ENCODE measurements around the gene SV2A. TPM values are rescaled to one million over a fixed set of nuclear protein-coding genes. Genes with fewer than 3 reads are reported as not detected.
A peak's percentile ranks its signal among the peaks of the same experiment; 100 is the strongest.

The SV2A gene, protein sequence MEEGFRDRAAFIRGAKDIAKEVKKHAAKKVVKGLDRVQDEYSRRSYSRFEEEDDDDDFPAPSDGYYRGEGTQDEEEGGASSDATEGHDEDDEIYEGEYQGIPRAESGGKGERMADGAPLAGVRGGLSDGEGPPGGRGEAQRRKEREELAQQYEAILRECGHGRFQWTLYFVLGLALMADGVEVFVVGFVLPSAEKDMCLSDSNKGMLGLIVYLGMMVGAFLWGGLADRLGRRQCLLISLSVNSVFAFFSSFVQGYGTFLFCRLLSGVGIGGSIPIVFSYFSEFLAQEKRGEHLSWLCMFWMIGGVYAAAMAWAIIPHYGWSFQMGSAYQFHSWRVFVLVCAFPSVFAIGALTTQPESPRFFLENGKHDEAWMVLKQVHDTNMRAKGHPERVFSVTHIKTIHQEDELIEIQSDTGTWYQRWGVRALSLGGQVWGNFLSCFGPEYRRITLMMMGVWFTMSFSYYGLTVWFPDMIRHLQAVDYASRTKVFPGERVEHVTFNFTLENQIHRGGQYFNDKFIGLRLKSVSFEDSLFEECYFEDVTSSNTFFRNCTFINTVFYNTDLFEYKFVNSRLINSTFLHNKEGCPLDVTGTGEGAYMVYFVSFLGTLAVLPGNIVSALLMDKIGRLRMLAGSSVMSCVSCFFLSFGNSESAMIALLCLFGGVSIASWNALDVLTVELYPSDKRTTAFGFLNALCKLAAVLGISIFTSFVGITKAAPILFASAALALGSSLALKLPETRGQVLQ
- total RNA-seq (3.3 TPM), polyA plus RNA-seq (1 to 10 TPM in 3 of 4 donors, under 1 TPM in 1; 0.91 to 2.7 (median 1.4) TPM)

DNA sequence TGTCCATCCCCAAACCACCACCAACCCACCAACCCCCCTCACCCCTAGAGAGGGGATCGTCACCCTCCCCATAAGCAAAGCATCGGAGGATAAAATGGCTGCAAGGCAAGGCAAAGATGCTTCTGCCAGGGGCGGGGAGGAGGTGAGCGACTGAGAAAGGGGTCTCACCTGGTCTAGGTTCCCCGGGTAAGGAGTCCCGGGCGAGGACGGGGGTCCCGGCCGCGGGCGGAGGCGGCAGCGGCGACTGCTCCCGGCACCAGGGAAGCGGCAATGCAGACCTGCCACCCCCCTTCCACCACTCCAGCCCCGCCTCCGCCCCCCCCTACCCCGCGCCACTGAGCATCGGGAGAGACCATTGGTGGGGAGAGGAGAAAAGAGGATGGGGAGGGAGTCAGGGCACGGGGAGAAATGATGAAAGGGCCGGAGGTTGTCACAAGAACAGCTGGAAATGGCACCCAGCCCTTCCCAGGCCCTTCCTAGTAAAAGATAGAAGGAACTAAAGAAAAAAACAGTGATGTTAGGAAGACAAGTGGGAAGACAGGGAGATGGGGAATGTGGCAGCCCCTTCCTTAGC, at the start of gene SV2A:
SV2A (minus strand) TSS at position 274 of the 574 bp plus-strand sequence. CDS start 4,004 bp downstream, outside the sequence.
- peak; percentile 35 to 52 for ATAC-seq (ENCODE audit: low read depth in 2 of 2)
- Mint-ChIP-seq H3K27ac (peak within 1 kb of the TSS; percentile 65 to 91 (median 86)), H3K36me3 (peaks cover 8% of the 10 kb centered on the region), H3K4me1 (peaks cover 0 to 52% (median 15%) of the 10 kb centered on the region in 4 donors), H3K27me3 (peaks cover 12% of the 10 kb centered on the region), H3K4me3 (peak within 1 kb of the TSS; percentile 82 to 90 (median 88)), H3K9me3 (peaks cover 0 to 1% (median 0%) of the 10 kb centered on the region in 7 donors)
- H3K27ac ChIP-seq (ENCODE audit: insufficient read depth, low read length, poor library complexity, severe bottlenecking): no peak within 1 kb of the TSS
- H3K4me3 ChIP-seq (ENCODE audit: low read depth, low read length): peak within 1 kb of the TSS; percentile 71
- H3K27me3 ChIP-seq (ENCODE audit: control insufficient read depth, insufficient read depth, low read length): peaks cover 5% of the 10 kb centered on the region
- peak in 2 of 3 donors; percentile 22 to 41 for DNase-seq
- no peaks in the 10 kb centered on the region for H3K9me3 ChIP-seq (ENCODE audit: control insufficient read depth in 2 of 2, low read length in 2 of 2)
- H3K36me3 ChIP-seq (ENCODE audit: control insufficient read depth, insufficient read depth, low read length): peaks cover 4% of the 10 kb centered on the region
- H3K4me1 ChIP-seq (ENCODE audit: control insufficient read depth, insufficient read depth, low read length, poor library complexity, severe bottlenecking): peaks cover 20% of the 10 kb centered on the region

DNA sequence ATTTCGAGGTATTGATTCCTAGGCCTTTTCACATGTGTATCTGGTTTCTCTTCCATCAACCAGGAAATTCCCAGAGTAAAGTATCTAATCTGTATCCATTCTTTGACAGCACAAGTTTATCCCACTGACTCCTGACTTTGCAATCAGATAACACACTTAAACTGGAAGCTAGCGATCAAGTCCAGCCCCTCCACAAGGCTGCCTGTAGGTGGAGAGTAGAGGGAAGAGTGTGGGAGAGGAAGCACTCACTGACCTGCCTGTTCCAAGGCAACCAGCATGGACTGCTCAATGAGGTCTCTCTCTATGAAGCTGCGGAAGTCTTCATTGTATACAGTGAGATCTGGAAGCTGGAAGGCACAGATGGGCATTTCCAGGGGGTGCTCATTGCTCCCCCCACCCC, 49.4 kb upstream of the SV2A start:
- Mint-ChIP-seq H3K4me1 (peaks cover 3 to 14% (median 8%) of the 10 kb centered on the region in 4 donors), H3K27me3 (no peaks in the 10 kb centered on the region), H3K4me3 (no peak overlapping the region), H3K36me3 (peaks cover 42% of the 10 kb centered on the region), H3K9me3 (no peaks in the 10 kb centered on the region), H3K27ac (peak overlapping the region in 1 of 3 donors; percentile 54)
- no peaks in the 10 kb centered on the region for H3K9me3 ChIP-seq (ENCODE audit: control insufficient read depth in 2 of 2, low read length in 2 of 2)
- no peak for ATAC-seq (ENCODE audit: low read depth in 2 of 2)
- peaks cover 43% of the 10 kb centered on the region for H3K36me3 ChIP-seq (ENCODE audit: control insufficient read depth, insufficient read depth, low read length)
- DNase-seq: no peak
- no peak overlapping the region for H3K4me3 ChIP-seq (ENCODE audit: low read depth, low read length)
- H3K27me3 ChIP-seq (ENCODE audit: control insufficient read depth, insufficient read depth, low read length): no peaks in the 10 kb centered on the region
- no peak overlapping the region for H3K27ac ChIP-seq (ENCODE audit: insufficient read depth, low read length, poor library complexity, severe bottlenecking)
- H3K4me1 ChIP-seq (ENCODE audit: control insufficient read depth, insufficient read depth, low read length, poor library complexity, severe bottlenecking): peaks cover 5% of the 10 kb centered on the region

DNA sequence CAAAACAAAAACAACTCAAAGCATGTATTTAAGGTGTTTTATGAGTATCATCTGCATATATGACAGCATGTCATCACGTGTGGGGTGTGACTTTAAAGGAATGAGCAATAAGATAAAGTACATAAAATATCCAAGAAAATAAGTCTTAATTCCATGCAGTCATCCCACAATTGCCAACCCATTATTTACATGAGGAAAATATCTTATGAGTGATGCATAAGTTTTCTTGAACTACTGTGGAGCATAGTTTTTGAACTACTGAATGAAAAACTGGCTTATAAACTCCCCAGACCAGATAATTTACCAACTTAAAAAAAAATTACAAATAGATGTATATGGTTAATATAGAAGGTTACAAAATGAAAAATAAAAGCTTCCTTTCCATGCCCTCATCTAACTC, 48.8 kb upstream of the SV2A start:
- H3K4me3 Mint-ChIP-seq: no peak overlapping the region
- Histone ChIP-seq H3K9me3 (ENCODE audit: control insufficient read depth in 2 of 2, low read length in 2 of 2) (no peaks in the 10 kb centered on the region), H3K4me3 (ENCODE audit: low read depth, low read length) (no peak overlapping the region), H3K4me1 (ENCODE audit: control insufficient read depth, insufficient read depth, low read length, poor library complexity, severe bottlenecking) (peaks cover 8% of the 10 kb centered on the region), H3K27me3 (ENCODE audit: control insufficient read depth, insufficient read depth, low read length) (no peaks in the 10 kb centered on the region), H3K36me3 (ENCODE audit: control insufficient read depth, insufficient read depth, low read length) (peaks cover 36% of the 10 kb centered on the region), H3K27ac (ENCODE audit: insufficient read depth, low read length, poor library complexity, severe bottlenecking) (no peak overlapping the region)
- DNase-seq (no peak), ATAC-seq (ENCODE audit: low read depth in 2 of 2) (no peak)
- no peaks in the 10 kb centered on the region for H3K27me3 Mint-ChIP-seq
- no peaks in the 10 kb centered on the region for H3K9me3 Mint-ChIP-seq
- no peak overlapping the region for H3K27ac Mint-ChIP-seq
- peaks cover 5 to 19% (median 12%) of the 10 kb centered on the region in 4 donors for H3K4me1 Mint-ChIP-seq
- H3K36me3 Mint-ChIP-seq: peaks cover 37% of the 10 kb centered on the region

DNA sequence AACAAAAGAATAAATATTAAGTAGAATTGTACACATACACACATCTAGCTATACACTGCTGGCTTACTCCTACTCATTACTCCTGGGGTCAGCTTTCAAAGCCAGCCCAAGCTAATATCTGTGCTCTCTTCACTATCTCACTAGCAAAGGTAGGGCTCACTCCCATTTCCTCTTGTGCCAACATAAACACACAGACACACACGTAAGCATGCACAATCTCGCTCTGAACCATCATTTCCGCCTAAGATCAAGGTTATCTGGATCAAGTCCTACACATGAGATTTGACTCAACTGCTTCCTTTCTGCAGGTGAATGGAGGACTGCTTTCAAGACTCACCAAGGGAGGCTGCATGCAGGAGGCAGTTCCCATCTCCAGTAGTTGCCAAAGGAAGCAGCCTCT, 47.8 kb upstream of the SV2A start:
- H3K4me1 Mint-ChIP-seq: peaks cover 5 to 19% (median 13%) of the 10 kb centered on the region in 4 donors
- H3K27ac Mint-ChIP-seq: peak overlapping the region in 2 of 3 donors; percentile 30 to 76
- peak in 1 of 2 donors; percentile 34 for ATAC-seq (ENCODE audit: low read depth in 2 of 2)

DNA sequence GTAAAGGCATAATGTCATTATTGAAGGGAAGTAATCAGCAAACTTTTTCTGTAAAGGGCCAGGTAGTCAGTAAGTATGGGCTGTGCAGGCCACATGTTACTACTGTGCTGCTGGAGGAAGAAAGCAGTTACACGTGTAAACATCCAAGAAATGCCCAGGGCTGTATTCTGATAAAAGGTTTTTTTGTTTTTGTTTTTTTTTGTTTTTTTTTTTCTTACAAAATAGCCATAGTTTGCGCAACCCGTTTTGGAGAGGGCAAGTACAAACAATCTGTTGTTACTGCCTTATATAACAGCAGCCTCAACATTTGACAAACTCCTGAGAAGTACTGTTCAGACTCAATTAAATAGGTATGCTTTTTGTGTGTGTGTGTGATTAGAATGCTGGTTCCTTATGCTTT, 45.7 kb upstream of the SV2A start:
- Histone ChIP-seq H3K4me3 (ENCODE audit: low read depth, low read length) (no peak overlapping the region), H3K4me1 (ENCODE audit: control insufficient read depth, insufficient read depth, low read length, poor library complexity, severe bottlenecking) (peaks cover 8% of the 10 kb centered on the region), H3K27me3 (ENCODE audit: control insufficient read depth, insufficient read depth, low read length) (no peaks in the 10 kb centered on the region), H3K36me3 (ENCODE audit: control insufficient read depth, insufficient read depth, low read length) (peaks cover 32% of the 10 kb centered on the region), H3K27ac (ENCODE audit: insufficient read depth, low read length, poor library complexity, severe bottlenecking) (peak overlapping the region; percentile 21), H3K9me3 (ENCODE audit: control insufficient read depth in 2 of 2, low read length in 2 of 2) (no peaks in the 10 kb centered on the region)
- DNase-seq (no peak), ATAC-seq (ENCODE audit: low read depth in 2 of 2) (no peak)
- Mint-ChIP-seq H3K36me3 (peaks cover 43% of the 10 kb centered on the region), H3K4me1 (peaks cover 7 to 19% (median 14%) of the 10 kb centered on the region in 4 donors), H3K27me3 (no peaks in the 10 kb centered on the region), H3K4me3 (no peak overlapping the region), H3K27ac (peak overlapping the region in 2 of 3 donors; percentile 31 to 32), H3K9me3 (no peaks in the 10 kb centered on the region)

More for the DNA sequence above, 47.8 kb upstream of the SV2A start:
- Mint-ChIP-seq H3K36me3 (peaks cover 33% of the 10 kb centered on the region), H3K4me3 (no peak overlapping the region), H3K27me3 (no peaks in the 10 kb centered on the region), H3K9me3 (no peaks in the 10 kb centered on the region)
- no peaks in the 10 kb centered on the region for H3K27me3 ChIP-seq (ENCODE audit: control insufficient read depth, insufficient read depth, low read length)
- DNase-seq: peak in 1 of 3 donors; percentile 27
- no peak overlapping the region for H3K27ac ChIP-seq (ENCODE audit: insufficient read depth, low read length, poor library complexity, severe bottlenecking)
- peaks cover 30% of the 10 kb centered on the region for H3K36me3 ChIP-seq (ENCODE audit: control insufficient read depth, insufficient read depth, low read length)
- H3K9me3 ChIP-seq (ENCODE audit: control insufficient read depth in 2 of 2, low read length in 2 of 2): no peaks in the 10 kb centered on the region
- no peak overlapping the region for H3K4me3 ChIP-seq (ENCODE audit: low read depth, low read length)
- peaks cover 8% of the 10 kb centered on the region for H3K4me1 ChIP-seq (ENCODE audit: control insufficient read depth, insufficient read depth, low read length, poor library complexity, severe bottlenecking)

DNA sequence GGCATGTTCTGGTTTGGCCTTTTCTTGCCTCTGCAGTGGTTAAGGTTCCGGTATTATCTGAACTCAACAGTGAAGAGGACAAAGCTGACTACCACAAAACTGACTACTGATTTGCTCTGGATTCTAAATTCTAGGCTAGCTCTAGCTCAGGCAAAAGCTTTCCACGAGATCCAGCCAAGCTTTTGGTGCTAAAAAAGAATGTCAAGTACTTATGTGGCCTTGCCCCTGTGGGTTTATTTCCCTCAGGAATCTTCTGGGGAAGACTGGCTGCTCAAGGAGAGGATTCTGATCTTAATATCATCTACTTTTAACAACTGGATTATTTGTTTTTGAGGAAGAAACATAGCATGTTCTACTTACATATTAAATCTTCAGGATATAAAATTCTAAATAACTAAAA, 45.1 kb upstream of the SV2A start:
- H3K27me3 Mint-ChIP-seq: no peaks in the 10 kb centered on the region
- DNase-seq: no peak
- no peak overlapping the region for H3K4me3 ChIP-seq (ENCODE audit: low read depth, low read length)
- peaks cover 33% of the 10 kb centered on the region for H3K36me3 ChIP-seq (ENCODE audit: control insufficient read depth, insufficient read depth, low read length)
- H3K27me3 ChIP-seq (ENCODE audit: control insufficient read depth, insufficient read depth, low read length): no peaks in the 10 kb centered on the region
- H3K36me3 Mint-ChIP-seq: peaks cover 44% of the 10 kb centered on the region
- H3K9me3 ChIP-seq (ENCODE audit: control insufficient read depth in 2 of 2, low read length in 2 of 2): no peaks in the 10 kb centered on the region
- peak overlapping the region in 2 of 3 donors; percentile 31 to 38 for H3K27ac Mint-ChIP-seq
- H3K4me1 ChIP-seq (ENCODE audit: control insufficient read depth, insufficient read depth, low read length, poor library complexity, severe bottlenecking): peaks cover 8% of the 10 kb centered on the region
- no peak overlapping the region for H3K27ac ChIP-seq (ENCODE audit: insufficient read depth, low read length, poor library complexity, severe bottlenecking)
- no peak overlapping the region for H3K4me3 Mint-ChIP-seq
- ATAC-seq (ENCODE audit: low read depth in 2 of 2): no peak
- peaks cover 7 to 19% (median 14%) of the 10 kb centered on the region in 4 donors for H3K4me1 Mint-ChIP-seq
- no peaks in the 10 kb centered on the region for H3K9me3 Mint-ChIP-seq

DNA sequence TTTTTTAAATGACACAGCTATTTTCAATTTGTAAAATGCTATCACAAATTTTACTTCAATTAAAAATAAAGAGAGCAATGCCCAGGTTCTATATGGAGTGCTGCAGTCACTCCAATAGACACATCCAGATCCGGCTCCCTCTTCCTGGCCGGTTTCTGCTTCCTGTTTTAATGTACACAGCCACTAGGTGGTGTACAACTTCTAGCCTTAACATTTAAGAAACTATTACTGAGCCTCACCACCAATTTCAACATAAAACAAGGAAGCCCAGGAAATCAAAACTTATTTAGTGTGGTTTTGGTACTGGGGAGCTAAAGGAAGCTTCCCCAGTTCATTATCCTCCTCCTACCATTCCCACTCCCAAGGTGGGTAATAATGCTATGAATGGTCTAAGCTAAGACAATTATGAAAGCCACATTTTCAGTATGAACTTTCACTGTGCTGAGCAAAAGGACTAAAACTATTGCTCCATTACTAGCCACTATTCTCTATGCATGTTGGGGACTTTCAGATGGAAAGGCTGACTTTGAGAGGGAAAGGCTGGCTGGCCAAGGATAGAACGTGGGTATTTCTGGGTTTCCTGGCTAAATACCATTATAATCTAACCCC, 44.5 kb upstream of the SV2A start:
- Mint-ChIP-seq H3K27me3 (no peaks in the 10 kb centered on the region), H3K4me1 (peaks cover 7 to 19% (median 14%) of the 10 kb centered on the region in 4 donors), H3K9me3 (no peaks in the 10 kb centered on the region), H3K27ac (peak overlapping the region in 1 of 3 donors; percentile 38), H3K4me3 (no peak overlapping the region), H3K36me3 (peaks cover 43% of the 10 kb centered on the region)
- Histone ChIP-seq H3K27me3 (ENCODE audit: control insufficient read depth, insufficient read depth, low read length) (no peaks in the 10 kb centered on the region), H3K9me3 (ENCODE audit: control insufficient read depth in 2 of 2, low read length in 2 of 2) (no peaks in the 10 kb centered on the region), H3K4me3 (ENCODE audit: low read depth, low read length) (no peak overlapping the region), H3K4me1 (ENCODE audit: control insufficient read depth, insufficient read depth, low read length, poor library complexity, severe bottlenecking) (peaks cover 8% of the 10 kb centered on the region), H3K36me3 (ENCODE audit: control insufficient read depth, insufficient read depth, low read length) (peaks cover 27% of the 10 kb centered on the region), H3K27ac (ENCODE audit: insufficient read depth, low read length, poor library complexity, severe bottlenecking) (peak overlapping the region; percentile 38)
- ATAC-seq (ENCODE audit: low read depth in 2 of 2): peak; percentile 74 to 80
- peak; percentile 22 to 82 (median 64) for DNase-seq
